ENCODE measurements around the gene LONP1. TPM values are rescaled to one million over a fixed set of nuclear protein-coding genes. Genes with fewer than 3 reads are reported as not detected.

The LONP1 gene
- total and polyA plus RNA-seq, 2 donors, result 21.7 to 58.9 TPM

DNA sequence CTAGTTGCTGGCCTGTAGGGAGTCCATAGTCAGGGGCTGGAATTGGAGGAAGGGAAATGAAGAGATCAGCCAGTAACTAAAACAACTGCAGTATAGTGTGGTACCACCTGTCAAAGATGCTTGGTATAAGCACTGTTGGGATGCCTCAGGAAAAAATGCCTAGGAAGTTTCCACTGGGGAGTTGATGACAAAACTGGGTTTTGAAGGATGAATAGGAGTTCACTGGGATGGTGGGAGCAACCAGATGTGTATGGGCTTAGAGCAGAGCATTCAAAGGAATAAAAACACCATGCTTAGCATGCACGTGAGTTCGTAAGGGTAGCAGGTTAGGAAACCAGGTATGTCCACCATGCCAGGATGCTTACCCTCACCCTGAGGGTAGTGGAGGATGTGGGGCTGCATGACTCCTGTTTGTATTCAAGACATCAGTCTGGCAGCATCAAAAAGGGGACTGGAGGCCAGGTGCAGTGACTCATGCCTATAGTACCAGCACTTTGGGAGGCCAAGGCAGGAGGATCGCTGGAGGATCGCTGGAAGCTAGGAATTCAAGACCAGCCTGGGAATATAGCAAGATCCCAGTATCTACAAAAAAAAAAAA lies 7.6 kb upstream of the LONP1 start:
- WGBS, result 98% methylated on average over 4 of the region's 4 CpGs
- Histone ChIP-seq H3K4me1 (ENCODE audit: insufficient read depth) (no peaks in the 10 kb centered on the region), H3K4me3 (ENCODE audit: low read depth, low read length) (no peak overlapping the region), H3K27ac (ENCODE audit: low read depth) (no peak overlapping the region), H3K36me3 (ENCODE audit: insufficient read depth) (no peaks in the 10 kb centered on the region)
- DNase-seq (ENCODE audit: extremely low spot score), result no peak

GRCh38 chr19:5719274-5719960 lies 529 bp downstream of the LONP1 start:
- under 1% methylated on average over 58 of the region's 58 CpGs for WGBS
- H3K4me3 ChIP-seq (ENCODE audit: low read depth, low read length), result peak overlapping the region; percentile 87
- DNase-seq (ENCODE audit: extremely low spot score), result no peak
- H3K4me1 ChIP-seq (ENCODE audit: insufficient read depth), result peaks cover 3% of the 10 kb centered on the region
- no peaks in the 10 kb centered on the region for H3K36me3 ChIP-seq (ENCODE audit: insufficient read depth)
- H3K27ac ChIP-seq (ENCODE audit: low read depth), result peak overlapping the region; percentile 91

DNA sequence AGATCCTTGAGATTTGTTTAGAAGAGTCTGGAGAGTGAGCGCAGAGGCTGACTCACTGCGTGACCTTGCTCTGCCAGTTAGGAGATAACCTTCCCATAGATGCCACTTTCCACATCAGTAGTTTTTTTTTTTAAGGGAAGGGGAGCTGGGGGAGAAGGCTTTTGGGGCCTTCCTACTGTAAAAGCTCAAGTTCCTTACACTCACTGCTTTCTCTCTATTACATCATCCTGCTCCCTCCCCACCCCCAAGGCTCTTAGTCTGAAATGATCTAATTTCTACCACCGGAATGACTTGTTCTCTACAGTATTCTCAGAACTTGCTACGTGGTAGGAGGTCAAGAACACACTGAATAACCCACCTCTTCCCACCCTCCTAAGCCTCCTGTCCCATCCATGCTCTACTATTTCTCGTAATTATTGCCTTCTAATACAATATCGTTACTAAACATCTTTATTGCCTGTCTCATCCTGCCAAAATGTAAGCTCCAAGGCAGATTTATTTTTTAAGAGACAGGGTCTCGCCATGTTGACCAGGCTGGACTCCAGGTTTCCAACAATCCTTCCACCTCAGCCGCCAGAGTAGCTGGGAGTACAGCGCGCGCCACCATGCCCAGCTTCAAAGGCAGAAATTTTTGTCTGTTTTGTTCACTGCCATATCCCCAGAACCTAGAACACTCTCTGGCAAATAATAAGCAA lies 1.2 kb downstream of the LONP1 start:
- H3K4me1 ChIP-seq (ENCODE audit: insufficient read depth), result peaks cover 3% of the 10 kb centered on the region
- peak overlapping the region; percentile 87 for H3K4me3 ChIP-seq (ENCODE audit: low read depth, low read length)
- H3K36me3 ChIP-seq (ENCODE audit: insufficient read depth), result no peaks in the 10 kb centered on the region
- no peak for DNase-seq (ENCODE audit: extremely low spot score)
- H3K27ac ChIP-seq (ENCODE audit: low read depth), result no peak overlapping the region
- WGBS, result 26% methylated on average over 11 of the region's 11 CpGs

DNA sequence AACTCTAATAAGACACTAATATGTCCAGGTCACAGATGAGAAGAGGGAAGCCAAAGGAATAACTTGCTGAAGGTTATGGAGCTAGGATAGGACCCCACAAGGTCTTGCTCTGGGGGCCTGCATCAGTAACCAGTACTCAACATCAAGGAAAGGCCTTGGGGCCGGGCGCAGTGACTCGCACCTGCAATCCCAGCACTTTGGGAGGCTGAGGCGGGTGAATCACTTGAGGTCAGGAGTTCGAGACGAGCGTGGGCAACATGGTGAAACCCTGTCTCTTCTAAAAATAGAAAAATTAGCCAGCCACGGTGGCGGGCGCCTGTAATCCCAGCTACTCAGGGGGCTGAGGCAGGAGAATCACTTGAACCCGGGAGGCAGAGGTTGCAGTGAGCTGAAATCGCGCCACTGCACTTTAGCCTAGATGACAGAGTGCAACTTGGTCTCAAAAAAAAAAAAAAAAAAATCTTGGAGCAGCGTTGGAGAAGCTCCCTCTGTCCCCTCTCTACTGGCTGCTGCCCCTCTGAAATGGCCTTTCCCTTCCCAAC lies 1.8 kb downstream of the LONP1 start:
- no peak for DNase-seq (ENCODE audit: extremely low spot score)
- Histone ChIP-seq H3K27ac (ENCODE audit: low read depth) (no peak overlapping the region), H3K4me1 (ENCODE audit: insufficient read depth) (peaks cover 3% of the 10 kb centered on the region), H3K4me3 (ENCODE audit: low read depth, low read length) (no peak overlapping the region), H3K36me3 (ENCODE audit: insufficient read depth) (no peaks in the 10 kb centered on the region)
- WGBS, result 79% methylated on average over 14 of the region's 14 CpGs

GRCh38 chr19:5717215-5717935 lies 2.6 kb downstream of the LONP1 start:
- no peak overlapping the region for H3K4me3 ChIP-seq (ENCODE audit: low read depth, low read length)
- no peak overlapping the region for H3K27ac ChIP-seq (ENCODE audit: low read depth)
- no peak for DNase-seq (ENCODE audit: extremely low spot score)
- 86% methylated on average over 8 of the region's 8 CpGs for WGBS
- no peaks in the 10 kb centered on the region for H3K36me3 ChIP-seq (ENCODE audit: insufficient read depth)
- peaks cover 3% of the 10 kb centered on the region for H3K4me1 ChIP-seq (ENCODE audit: insufficient read depth)

DNA sequence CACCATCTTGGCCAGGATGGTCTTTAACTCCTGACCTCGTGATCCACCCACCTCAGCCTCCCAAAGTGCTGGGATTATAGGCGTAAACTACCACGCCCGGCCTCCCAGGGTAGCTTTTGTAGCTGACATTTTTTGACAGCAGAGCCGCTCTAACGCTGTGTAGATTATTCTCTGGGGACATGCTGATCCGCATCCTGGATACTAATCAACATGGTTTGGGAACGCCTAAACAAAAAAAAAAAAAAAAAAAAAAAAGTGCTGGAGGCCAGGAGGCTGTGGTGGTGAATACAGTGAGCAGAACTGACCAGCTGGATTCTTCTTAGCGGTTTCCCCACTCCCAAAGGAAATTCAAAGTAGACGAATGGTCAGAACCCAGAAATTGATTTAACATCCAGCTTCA lies 5.1 kb downstream of the LONP1 start:
- no peak for DNase-seq (ENCODE audit: extremely low spot score)
- 86% methylated on average over 10 of the region's 10 CpGs for WGBS
- Histone ChIP-seq H3K27ac (ENCODE audit: low read depth) (no peak overlapping the region), H3K4me1 (ENCODE audit: insufficient read depth) (peaks cover 3% of the 10 kb centered on the region), H3K4me3 (ENCODE audit: low read depth, low read length) (no peak overlapping the region), H3K36me3 (ENCODE audit: insufficient read depth) (peaks cover 2% of the 10 kb centered on the region)

DNA sequence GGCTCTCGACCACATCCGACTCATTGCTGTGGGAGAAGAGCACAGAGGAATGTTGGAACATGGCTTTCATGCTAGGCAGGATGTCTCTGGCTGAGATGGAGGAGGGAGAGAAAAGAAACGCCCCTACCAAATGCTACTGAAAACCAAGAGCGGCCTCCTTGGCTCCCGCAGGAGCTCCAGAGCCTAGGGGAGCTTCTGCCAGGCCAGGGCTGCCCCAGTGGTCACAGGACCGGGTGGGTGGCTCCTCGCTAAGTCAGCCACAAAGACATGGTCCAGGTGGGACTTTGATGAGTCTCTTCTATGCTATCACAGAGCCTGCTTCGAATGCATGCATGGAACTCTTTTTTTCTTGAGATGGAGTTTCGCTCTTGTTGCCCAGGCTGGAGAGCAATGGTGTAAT lies 6.7 kb downstream of the LONP1 start:
- no peak for DNase-seq (ENCODE audit: extremely low spot score)
- Histone ChIP-seq H3K4me1 (ENCODE audit: insufficient read depth) (no peaks in the 10 kb centered on the region), H3K27ac (ENCODE audit: low read depth) (no peak overlapping the region), H3K4me3 (ENCODE audit: low read depth, low read length) (no peak overlapping the region), H3K36me3 (ENCODE audit: insufficient read depth) (peaks cover 2% of the 10 kb centered on the region)
- 94% methylated on average over 9 of the region's 9 CpGs for WGBS

GRCh38 chr19:5711713-5712161 lies 8.2 kb downstream of the LONP1 start:
- H3K36me3 ChIP-seq (ENCODE audit: insufficient read depth), result peaks cover 2% of the 10 kb centered on the region
- H3K4me1 ChIP-seq (ENCODE audit: insufficient read depth), result no peaks in the 10 kb centered on the region
- DNase-seq (ENCODE audit: extremely low spot score), result no peak
- no peak overlapping the region for H3K27ac ChIP-seq (ENCODE audit: low read depth)
- no peak overlapping the region for H3K4me3 ChIP-seq (ENCODE audit: low read depth, low read length)
- 91% methylated on average over 25 of the region's 25 CpGs for WGBS

GRCh38 chr19:5711025-5711424 lies 8.9 kb downstream of the LONP1 start:
- Histone ChIP-seq H3K36me3 (ENCODE audit: insufficient read depth) (peaks cover 2% of the 10 kb centered on the region), H3K4me3 (ENCODE audit: low read depth, low read length) (no peak overlapping the region), H3K4me1 (ENCODE audit: insufficient read depth) (no peaks in the 10 kb centered on the region), H3K27ac (ENCODE audit: low read depth) (no peak overlapping the region)
- WGBS, result 96% methylated on average over 8 of the region's 8 CpGs
- DNase-seq (ENCODE audit: extremely low spot score), result no peak

DNA sequence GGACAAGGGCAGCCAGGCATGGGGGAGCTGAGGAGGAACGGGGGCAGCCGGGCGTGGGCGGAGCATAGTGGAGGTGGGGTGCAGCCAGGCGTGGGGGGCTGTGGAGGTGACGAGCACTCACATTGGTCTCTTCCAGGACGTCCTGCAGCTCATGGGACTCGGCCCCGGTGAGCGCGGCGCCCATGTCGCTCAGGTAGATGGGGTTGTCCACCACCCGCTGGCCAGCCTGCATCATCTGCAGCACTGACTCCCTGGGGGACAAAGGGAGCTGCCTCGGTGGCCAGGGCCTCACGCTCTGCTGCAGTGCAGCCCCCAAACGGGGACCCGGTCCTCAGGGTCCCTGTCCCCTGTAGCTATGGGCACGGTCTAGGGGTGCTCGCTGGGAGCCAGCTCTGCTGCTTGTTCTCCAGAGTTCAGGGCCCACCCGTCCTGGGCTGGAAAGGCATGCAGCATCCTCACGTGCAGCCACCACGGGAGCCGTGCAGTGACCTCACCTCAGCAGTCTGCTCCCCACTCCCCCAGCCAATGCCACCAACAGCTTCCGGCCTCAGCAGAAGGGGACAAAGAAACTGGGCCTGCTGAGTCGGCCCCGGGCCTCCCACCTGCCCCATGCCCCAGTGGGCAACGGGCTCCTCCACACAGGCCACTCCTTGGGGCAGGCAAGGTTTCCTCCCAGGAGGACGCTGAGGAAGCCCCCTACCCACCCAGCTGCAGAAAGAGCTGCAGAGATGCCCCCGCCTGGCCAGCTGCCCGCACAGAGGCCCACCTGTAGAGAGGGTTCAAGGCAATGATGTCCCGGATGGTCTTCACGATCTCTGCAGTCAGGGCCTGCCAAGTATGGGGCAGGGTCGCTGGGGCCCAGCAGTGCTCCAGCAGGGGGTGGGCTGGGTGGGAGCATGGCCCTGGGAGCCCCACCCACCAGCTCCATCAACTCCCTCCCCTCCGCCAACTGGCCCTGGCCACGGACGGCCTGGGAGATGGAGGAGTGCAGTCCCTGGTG lies 12.1 kb downstream of the LONP1 start:
- H3K4me3 ChIP-seq (ENCODE audit: low read depth, low read length), result no peak overlapping the region
- 92% methylated on average over 37 of the region's 37 CpGs for WGBS
- DNase-seq (ENCODE audit: extremely low spot score), result no peak
- no peak overlapping the region for H3K27ac ChIP-seq (ENCODE audit: low read depth)
- H3K4me1 ChIP-seq (ENCODE audit: insufficient read depth), result no peaks in the 10 kb centered on the region
- peaks cover 7% of the 10 kb centered on the region for H3K36me3 ChIP-seq (ENCODE audit: insufficient read depth)

DNA sequence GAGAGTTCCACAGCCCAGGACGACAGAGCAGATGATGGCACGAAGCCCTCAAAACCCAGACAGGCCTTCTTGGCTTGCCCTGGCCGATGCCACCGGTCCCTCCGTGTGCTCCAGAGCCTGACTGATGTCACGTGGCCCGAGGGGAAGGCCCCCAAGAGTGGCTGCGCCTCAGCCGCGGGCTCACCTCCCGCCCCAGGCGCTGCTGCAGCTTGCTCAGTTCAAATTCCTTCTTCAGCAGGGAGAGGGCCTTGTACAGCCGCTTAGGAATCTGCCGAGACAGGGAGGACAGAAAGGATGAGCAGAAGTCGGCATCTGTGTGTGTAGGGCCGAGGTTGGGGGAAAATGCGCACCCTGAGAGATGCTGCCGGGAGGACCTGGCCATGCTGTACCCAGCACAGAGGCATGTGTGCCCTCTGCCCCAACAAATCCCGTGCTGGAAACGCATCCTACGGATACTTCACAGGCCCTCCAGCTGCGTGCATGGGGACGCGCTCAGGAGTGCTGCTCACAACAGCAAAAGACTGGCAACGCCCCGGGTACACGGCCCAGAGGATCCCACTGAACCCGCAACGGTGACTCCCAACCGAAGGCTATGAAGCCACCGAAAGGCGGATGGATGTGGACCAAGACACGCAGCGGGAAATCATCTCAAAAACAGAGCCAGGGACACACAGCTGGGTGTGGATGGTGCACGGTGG lies 12.9 kb downstream of the LONP1 start:
- H3K27ac ChIP-seq (ENCODE audit: low read depth), result no peak overlapping the region
- no peaks in the 10 kb centered on the region for H3K4me1 ChIP-seq (ENCODE audit: insufficient read depth)
- WGBS, result 95% methylated on average over 35 of the region's 35 CpGs
- DNase-seq (ENCODE audit: extremely low spot score), result no peak
- H3K4me3 ChIP-seq (ENCODE audit: low read depth, low read length), result no peak overlapping the region
- peaks cover 7% of the 10 kb centered on the region for H3K36me3 ChIP-seq (ENCODE audit: insufficient read depth)

DNA sequence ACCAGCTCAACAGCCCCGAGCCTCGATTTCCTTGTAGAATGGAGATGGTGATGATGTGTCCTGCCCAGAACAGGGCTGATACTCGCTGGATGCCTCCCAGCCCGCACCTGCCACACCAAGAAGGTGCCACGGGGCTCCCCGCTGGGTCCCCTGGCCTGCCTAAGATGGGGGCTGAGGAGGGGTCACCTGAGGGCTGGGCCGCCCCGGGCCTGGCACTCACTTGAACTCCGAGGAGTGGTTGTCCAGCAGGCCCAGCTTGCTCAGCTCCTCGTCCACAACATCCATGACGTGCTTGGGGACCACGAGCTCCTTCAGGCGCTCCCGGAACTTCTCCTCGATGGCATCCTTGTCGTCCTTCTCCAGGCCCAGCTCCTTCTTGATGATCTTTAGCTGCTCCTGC lies 14.4 kb downstream of the LONP1 start:
- Histone ChIP-seq H3K4me1 (ENCODE audit: insufficient read depth) (no peaks in the 10 kb centered on the region), H3K27ac (ENCODE audit: low read depth) (no peak overlapping the region), H3K36me3 (ENCODE audit: insufficient read depth) (peaks cover 7% of the 10 kb centered on the region), H3K4me3 (ENCODE audit: low read depth, low read length) (no peak overlapping the region)
- WGBS, result 92% methylated on average over 16 of the region's 16 CpGs
- DNase-seq (ENCODE audit: extremely low spot score), result no peak

All from urinary bladder (tissue), 4 donors.